Vagina (tissue), 2 donors: ENCODE measurements around the gene PTN.

Experiments
- POLR2A ChIP-seq, 2 donors: fragments of 450-650 bp; IDR thresholded peaks; one replicate each; pipeline ENCODE4 v1.6.1; 2017; ENCODE audit warnings: antibody characterized with exemption in 2 of 2, mild to moderate bottlenecking in 2 of 2, moderate library complexity in 2 of 2
- TF ChIP-seq, protein P1 (sequence below), 3 experiments: fragments of 450-650 bp in 2 of 3; fragments of 200-600 bp in 1 of 3; sonication (generic) in 1 of 3; IDR thresholded peaks; one replicate each; pipeline ENCODE4 v1.5.1; 2017 to 2019; ENCODE audit warnings: antibody characterized with exemption in 3 of 3, mild to moderate bottlenecking in 2 of 3, moderate library complexity in 2 of 3

DNA sequence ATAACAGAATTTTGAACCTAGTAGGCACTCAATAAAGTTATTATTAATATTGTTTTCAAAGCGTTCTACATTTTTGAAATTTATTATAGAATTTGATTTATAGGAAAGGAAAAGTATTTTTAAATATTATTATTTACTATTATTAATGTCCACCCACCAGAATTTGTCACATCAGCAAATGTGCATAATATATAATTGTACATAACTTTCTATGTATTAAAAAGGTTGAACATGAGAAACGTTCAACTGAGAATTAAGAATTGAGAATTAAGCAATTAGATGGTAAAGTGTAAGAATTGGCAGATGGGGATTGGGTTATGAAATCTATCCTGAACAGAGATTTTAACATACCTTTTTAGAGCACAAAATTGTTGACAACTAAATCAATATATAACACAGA lies 129.8 kb downstream of the PTN start:
- TF ChIP-seq POLR2A (IDR thresholded peaks at IDR 0.05), result no peak
- TF ChIP-seq, protein P1, sequence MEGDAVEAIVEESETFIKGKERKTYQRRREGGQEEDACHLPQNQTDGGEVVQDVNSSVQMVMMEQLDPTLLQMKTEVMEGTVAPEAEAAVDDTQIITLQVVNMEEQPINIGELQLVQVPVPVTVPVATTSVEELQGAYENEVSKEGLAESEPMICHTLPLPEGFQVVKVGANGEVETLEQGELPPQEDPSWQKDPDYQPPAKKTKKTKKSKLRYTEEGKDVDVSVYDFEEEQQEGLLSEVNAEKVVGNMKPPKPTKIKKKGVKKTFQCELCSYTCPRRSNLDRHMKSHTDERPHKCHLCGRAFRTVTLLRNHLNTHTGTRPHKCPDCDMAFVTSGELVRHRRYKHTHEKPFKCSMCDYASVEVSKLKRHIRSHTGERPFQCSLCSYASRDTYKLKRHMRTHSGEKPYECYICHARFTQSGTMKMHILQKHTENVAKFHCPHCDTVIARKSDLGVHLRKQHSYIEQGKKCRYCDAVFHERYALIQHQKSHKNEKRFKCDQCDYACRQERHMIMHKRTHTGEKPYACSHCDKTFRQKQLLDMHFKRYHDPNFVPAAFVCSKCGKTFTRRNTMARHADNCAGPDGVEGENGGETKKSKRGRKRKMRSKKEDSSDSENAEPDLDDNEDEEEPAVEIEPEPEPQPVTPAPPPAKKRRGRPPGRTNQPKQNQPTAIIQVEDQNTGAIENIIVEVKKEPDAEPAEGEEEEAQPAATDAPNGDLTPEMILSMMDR (IDR thresholded peaks at IDR 0.05), result no peak
